ENCODE results near the gene BRPF3.

Gene BRPF3

DNA sequence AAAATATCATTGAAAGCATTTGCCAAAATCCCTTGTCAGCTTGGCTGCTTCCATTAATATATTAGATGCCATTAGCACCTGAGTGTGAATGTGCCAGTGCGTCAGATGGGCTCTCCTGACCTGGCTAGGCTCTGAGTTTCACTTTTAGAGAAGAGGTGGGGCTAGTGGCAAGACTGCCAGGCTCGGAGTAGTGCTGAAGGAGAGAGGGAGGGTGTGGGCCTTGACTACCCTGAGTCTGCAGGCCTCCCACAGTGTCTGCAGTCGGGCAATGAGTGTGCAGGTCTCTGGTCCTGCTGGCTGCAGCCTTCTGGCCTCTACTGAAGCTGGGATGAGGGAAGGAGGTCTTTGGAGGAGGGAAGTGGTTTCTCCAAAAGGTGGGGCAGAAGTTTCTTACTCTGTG, 38.8 kb downstream of the BRPF3 start:
- DNase-seq: no peak

GRCh38 chr6:36235862-36236261, 39.3 kb downstream of the BRPF3 start:
- DNase-seq: no peak

DNA sequence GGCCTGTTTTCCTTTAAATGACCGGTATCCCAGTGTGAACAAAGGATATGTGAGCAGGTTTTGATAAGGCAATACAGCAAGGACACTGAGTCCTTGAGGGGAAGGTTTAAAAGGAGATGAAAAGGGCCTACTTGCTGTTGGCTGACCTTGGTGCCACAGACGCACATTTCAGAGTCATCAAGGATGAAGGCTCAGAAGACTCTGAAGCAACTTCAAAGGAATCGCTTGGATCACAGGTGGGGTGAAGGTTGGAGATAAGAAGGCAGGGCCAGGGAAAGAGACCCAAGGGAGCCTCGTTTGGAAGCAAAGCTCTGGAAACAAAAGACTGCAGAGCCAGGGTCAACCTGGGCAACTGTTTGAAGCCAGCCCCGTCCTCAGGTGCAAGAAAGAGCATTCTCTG, 43.2 kb downstream of the BRPF3 start:
- DNase-seq: no peak

DNA sequence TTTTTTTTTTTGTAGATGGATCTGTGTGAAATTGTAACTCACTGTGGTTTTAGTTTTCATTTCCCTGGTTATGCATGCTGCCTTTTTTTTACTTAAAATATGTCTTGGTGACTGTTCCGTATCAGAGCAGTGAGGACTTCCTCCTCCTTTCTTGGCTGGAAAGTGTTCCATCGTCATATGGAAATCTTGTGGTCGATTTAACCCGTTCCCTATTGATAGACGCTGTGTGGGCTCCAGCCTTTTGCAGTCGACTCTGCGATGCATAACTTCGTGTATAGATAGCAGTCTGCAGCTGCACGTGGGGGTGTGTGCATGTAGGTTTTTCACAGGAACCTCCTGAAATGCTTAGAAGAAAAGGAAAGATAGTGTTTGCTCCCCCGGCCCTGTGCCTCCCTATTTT, 45.2 kb downstream of the BRPF3 start:
- no peak for DNase-seq

DNA sequence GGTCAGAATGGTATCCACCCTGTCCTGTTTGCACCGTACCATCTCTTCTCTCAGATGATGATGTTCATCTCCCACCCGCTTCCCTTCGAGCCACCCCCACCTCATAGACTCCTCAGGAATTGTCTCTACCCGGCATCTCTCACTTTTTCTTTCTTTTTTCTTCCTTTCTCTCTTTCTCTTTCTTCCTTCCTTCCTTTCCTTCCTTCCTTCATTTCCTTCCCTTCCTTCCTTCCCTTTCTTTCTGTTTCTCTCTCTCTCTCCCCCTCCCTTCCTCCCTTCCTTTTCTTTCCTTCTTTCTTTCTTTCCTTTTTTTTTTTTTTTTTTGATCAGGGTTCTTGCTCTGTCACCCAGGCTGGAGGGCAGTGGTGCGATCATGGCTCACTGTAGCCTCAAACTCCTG, 45.6 kb downstream of the BRPF3 start:
- DNase-seq: no peak

- no peak for DNase-seq
Observed at GRCh38 chr6:36242626-36243025, 46.1 kb downstream of the BRPF3 start.

- DNase-seq: no peak
Observed at GRCh38 chr6:36243562-36244212, 47.1 kb downstream of the BRPF3 start.

DNA sequence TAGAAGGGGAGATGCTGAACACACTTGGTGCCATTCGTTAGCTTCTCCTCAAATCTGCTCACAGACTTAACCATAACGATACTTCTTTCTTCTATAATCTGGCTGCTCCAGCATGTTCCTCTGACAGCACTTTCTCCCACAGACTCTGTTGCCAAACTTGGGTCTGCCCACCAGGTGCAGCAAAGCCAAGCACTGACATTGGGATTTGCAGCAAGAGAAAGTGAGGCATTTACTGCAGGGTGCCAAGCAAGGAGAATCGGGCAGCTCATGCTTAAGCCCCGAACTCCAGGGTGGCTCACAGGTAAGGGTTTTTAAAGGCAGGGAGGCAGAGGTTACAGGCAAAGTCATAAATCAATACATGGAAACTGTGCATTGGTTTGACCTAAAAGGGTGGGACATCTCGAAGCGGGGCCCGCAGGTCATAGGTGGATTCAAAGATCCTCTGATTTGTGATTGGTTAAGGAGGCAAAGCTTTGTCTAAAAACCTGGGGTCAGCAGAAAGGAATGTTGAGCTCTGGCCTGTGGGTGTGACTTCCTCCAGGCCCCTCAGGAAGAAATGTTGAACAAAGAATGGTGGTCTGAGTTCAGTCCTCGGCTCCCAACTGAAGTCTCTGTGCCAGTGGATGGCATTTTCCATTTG, 48.2 kb downstream of the BRPF3 start:
- DNase-seq: no peak

DNA sequence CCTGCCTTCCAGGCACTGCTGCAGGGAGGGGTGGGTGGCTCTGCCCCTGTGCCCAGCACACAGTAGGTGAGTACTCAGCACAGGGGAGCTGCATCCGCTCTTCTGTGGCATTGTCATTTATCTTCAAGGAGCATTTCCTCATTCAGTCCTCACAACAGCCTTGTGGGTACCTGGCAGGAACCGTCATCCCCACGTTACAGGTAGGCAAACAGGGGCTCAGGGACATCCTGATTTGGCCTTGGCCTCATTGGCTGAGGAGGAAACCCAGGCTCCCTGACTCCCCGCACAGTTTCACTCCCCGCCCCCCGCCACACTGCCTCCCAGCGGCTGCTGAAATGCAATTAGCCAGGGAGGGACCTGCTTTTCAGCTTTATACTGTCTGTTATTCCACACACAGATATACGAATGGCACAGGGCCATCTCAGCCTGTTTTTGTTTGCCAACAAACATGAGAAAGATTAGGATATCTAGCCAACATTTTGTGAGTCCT, 49.1 kb downstream of the BRPF3 start:
- no peak for DNase-seq

DNA sequence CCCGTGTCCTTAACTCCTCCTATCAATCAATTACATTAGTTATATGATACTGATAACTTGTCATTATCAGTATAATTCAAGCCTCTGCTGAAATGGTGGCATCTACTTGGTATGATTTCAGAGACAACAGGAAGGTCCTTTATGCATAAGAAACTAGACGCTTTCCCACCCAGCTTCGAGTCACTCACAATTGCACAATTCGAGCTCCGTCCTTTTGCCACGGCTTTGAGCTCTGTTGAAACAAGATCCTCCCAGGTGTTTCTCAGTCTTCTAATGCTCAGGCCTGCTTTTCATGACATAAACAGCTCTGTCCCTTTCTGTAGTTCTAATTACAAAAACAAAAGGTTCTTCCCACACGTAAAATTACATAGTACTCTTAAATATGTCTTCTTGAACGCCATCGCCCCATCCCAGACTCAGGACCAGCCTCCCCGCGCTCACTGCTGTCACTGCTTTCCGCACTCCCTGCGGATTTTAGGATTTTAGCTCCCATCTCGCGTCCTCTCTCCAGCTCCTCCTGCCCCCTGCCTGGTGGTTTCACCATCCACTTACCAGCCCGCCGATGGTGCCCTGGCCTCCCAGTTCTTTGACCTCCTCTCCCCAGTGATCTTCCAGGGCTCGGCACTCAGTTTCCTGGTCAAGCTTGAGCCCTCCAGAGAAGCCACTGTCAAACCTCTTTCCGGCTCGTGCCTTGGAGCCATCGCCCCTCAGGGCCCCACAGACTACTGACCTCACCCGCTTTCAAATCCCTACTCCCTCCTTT, 50.1 kb downstream of the BRPF3 start:
- no peak for DNase-seq

DNA sequence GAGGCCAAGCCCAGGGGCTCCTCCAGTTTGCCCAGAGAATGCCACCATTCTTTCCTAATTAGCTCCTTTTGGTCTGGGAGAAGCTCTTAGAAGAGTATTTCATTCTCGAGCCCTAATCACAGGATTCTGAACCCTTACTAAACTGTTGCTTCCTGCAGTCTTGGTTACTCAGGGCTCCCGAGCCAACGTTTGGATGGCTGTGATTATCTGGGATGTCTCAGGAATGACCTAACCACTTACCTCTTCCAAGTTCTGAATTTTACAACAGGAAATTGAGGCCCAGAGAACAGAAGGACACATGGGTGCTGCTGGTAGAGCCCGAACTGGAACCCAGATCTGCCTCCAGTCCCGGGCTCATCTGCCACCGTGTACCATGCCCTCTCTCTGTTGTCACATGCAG, 51.1 kb downstream of the BRPF3 start:
- DNase-seq: no peak

DNA sequence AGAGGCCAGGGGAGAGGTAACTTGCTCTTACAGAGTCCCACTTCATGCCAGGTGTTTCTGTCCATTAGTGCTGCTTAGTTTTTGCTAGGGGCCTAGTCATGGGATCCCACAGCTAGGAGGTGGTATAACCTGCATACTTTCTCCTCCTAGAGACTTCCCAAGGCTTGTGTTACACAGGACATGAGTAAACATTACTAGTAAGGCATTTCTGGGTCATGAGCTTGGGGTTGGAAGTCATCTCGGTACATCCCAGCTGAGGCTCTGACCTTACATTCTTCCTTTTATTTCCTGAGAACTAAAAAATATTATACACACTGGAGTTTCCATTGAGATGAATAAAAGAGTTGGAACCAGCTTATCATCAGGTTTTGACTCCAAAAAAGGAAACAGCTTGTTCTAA, 52.4 kb downstream of the BRPF3 start:
- DNase-seq: no peak

DNA sequence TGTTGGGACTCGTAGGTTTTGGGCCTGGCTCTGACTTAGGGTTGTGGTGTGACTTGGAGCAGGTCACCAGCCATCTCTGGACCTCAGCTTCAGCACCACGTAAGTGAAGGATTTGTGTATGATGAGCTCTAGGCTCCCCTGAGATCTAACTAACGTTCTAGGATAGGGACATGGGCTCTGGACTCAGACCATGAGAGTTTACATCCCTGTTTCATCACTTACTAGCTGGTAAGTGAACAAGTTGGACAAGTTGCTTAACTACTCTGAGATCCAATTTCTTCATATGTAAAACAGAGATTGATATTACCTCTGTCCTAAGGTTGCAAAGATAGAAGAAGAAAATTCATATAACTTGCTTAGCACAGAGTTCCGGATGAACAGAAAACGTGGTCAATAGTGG, 53.0 kb downstream of the BRPF3 start:
- DNase-seq: no peak

GRCh38 chr6:36252005-36252404, 55.5 kb downstream of the BRPF3 start:
- no peak for DNase-seq

GRCh38 chr6:36263390-36264000, 67.0 kb downstream of the BRPF3 start:
- no peak for DNase-seq

- DNase-seq: no peak
Observed at GRCh38 chr6:36265744-36266143, 69.2 kb downstream of the BRPF3 start.

- no peak for DNase-seq
Observed at GRCh38 chr6:36266913-36267644, 70.5 kb downstream of the BRPF3 start.

- no peak for DNase-seq
Observed at GRCh38 chr6:36267731-36268477, 71.4 kb downstream of the BRPF3 start.

DNA sequence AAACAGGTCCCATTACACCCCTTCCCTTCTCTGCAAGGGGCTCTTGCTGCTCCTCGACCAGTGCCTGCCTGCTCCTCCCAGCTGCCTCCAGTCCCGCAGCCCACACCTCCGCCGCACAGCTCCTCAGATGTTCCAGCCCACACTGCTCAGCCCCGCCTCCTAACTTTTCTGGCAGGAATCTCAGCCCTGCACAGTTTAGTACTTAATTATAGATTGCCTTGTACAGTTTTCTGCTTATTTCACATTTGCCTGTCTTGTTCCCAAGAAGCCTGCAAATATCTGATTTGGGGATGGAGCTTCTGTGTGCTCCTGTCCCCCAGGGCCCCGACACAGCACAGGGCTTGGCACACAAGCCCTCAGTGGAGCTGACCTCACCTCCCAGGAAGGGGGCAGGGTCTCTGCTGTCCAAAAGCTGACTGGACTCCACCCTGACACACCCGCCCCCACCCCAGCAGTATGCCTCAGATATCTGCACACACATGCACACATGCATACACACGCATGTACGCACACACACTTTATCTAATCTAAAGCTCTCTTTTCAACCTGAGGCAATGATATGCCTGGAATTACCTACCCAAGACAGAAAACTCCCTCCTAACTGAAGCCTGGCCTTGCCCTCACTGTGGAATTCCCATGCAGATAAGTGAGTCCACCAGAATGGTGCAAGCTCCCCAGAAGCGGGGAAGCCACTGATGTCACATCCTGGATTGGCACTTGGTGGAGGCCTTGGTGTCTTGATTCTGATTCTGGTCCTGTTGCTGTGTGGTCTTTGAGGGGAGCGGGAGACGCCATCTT, 72.1 kb downstream of the BRPF3 start:
- DNase-seq: no peak

- DNase-seq: no peak
Observed at GRCh38 chr6:36269834-36270705, 73.5 kb downstream of the BRPF3 start, which contains the start of gene PNPLA1. TSS of gene PNPLA1 (plus strand) at chr6:36270060. CDS start at chr6:36270460, 400 bp downstream.
